Epithelial cell of esophagus (primary cell): ENCODE results near the gene SHKBP1.

ENCODE experiments used
- DNase-seq: peaks from one replicate; pipeline ENCODE4 v3.0.0; 2010; ENCODE audit warnings: low read depth
- H3K4me3 ChIP-seq: 2 replicates; pipeline ENCODE4 v1.5.1; 2011; ENCODE audit warnings: mild to moderate bottlenecking, low read length, control low read depth
- CTCF ChIP-seq: IDR thresholded peaks from 2 replicates; pipeline ENCODE4 v1.5.1; 2011; ENCODE audit warnings: low read depth, mild to moderate bottlenecking, low read length, control low read depth, inconsistent platforms; ENCODE audit not compliant: insufficient read depth; ENCODE audit errors: missing control alignments

The SHKBP1 gene

GRCh38 chr19:40625406-40626120, 48.9 kb downstream of the SHKBP1 start:
- no peak for DNase-seq
- TF ChIP-seq CTCF, result no peak
- no peak overlapping the region for H3K4me3 ChIP-seq

- no peak for TF ChIP-seq CTCF
- DNase-seq, result no peak
- no peak overlapping the region for H3K4me3 ChIP-seq
Measured at GRCh38 chr19:40626918-40627317, 50.2 kb downstream of the SHKBP1 start.

GRCh38 chr19:40627486-40628279, 51.0 kb downstream of the SHKBP1 start:
- no peak for TF ChIP-seq CTCF
- no peak overlapping the region for H3K4me3 ChIP-seq
- no peak for DNase-seq

GRCh38 chr19:40629346-40629745, 52.7 kb downstream of the SHKBP1 start:
- no peak overlapping the region for H3K4me3 ChIP-seq
- no peak for DNase-seq
- TF ChIP-seq CTCF, result no peak

GRCh38 chr19:40630571-40631160, 54.0 kb downstream of the SHKBP1 start:
- H3K4me3 ChIP-seq, result no peak overlapping the region
- no peak for TF ChIP-seq CTCF
- no peak for DNase-seq

- no peak for TF ChIP-seq CTCF
- H3K4me3 ChIP-seq, result no peak overlapping the region
- no peak for DNase-seq
Measured at GRCh38 chr19:40632311-40633036, 55.8 kb downstream of the SHKBP1 start.
